GM12874 (cell line): ENCODE data around the gene PRELID3B.

Source experiments
- TF ChIP-seq, protein P1 (sequence below): IDR thresholded peaks from 2 replicates; pipeline ENCODE4 v1.5.1; 2011; ENCODE audit warnings: low read depth, mild to moderate bottlenecking, control low read depth, low read length, moderate library complexity; ENCODE audit not compliant: insufficient read depth

The PRELID3B gene

DNA sequence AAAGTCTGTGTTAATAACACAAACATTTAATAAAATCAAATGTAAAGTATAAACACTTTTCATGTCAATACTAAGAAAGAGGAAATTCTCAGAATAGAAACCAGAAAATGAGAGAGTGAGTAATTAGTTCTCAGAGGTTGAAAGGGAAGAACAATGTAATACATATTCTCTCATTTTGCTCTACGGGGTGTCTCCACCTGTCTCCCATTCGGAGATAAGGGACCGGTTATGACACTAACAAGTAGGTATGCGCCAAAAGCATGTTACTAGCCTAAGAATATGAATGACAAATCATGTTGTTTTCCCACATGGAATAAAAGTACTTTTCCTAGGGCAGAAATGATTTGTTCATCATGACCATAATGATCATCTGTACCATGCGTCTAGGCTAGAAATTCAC, 35.6 kb upstream of the PRELID3B start:
- TF ChIP-seq, protein P1, sequence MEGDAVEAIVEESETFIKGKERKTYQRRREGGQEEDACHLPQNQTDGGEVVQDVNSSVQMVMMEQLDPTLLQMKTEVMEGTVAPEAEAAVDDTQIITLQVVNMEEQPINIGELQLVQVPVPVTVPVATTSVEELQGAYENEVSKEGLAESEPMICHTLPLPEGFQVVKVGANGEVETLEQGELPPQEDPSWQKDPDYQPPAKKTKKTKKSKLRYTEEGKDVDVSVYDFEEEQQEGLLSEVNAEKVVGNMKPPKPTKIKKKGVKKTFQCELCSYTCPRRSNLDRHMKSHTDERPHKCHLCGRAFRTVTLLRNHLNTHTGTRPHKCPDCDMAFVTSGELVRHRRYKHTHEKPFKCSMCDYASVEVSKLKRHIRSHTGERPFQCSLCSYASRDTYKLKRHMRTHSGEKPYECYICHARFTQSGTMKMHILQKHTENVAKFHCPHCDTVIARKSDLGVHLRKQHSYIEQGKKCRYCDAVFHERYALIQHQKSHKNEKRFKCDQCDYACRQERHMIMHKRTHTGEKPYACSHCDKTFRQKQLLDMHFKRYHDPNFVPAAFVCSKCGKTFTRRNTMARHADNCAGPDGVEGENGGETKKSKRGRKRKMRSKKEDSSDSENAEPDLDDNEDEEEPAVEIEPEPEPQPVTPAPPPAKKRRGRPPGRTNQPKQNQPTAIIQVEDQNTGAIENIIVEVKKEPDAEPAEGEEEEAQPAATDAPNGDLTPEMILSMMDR, result no peak

DNA sequence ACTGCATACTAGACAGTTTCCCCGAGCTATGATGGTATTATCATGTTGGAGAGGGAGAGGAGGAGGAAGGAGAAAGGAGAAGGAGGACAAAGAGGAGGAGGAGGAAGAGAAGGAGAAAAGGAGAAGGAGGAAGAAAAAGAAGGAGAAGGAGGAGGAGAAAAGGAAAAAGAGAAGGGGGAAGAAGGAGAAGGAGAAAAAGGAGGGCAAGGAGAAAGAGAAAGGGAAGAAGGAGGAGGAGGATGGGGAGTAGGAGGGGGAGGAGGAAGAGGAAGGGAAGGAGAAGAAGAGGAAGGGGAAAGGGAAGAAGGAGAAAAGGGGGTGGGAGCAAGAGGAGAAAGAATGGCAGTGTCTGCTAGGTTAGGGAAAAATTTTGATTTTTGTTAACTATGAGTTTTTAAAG, 35.1 kb upstream of the PRELID3B start:
- TF ChIP-seq, protein P1, result no peak

DNA sequence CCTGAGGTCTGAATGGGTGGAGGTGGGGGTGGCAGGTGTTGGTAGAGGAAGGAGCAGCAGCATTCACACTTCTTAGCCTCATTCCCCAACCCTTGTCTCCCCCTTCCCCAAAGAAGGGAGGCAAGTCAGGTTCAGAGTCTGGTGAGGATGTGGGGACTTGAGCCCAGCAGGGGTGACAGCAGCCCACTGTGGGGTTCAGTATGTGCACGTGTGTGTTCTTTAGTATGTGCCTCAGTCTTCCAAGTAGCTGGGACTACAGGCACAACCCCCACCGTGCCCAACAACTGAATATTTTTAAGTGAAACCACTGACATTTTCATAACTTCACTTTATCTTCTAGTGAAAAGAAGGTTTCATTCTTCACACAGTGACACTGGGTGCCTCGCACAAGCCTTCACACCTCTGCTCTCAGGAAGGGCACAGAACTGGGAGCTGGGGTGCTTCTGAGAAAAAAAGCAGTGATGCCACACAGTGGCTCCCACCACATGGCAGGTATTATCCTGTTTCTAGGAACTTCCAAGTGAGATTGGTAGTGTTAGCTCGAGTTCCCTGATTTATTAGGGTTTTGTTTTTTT, 33.4 kb upstream of the PRELID3B start:
- TF ChIP-seq, protein P1, result no peak

DNA sequence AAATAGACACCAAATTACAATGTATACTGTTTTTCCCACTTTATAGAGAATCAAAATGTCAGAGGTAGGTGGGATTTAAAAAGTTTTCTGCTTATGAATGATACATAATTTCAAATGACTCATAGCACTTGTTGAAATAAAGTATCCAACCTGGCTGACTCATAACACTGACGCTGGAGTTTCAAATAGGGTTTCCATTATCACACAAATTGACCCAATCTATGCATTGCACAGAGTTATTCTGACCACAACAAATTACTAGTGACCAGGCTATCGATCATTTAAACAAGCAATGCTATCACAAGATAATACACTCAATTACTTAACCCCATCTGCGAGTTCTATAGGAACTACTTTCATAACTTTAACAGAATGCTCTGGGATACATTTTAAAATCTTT, 31.9 kb upstream of the PRELID3B start:
- TF ChIP-seq, protein P1, result no peak

DNA sequence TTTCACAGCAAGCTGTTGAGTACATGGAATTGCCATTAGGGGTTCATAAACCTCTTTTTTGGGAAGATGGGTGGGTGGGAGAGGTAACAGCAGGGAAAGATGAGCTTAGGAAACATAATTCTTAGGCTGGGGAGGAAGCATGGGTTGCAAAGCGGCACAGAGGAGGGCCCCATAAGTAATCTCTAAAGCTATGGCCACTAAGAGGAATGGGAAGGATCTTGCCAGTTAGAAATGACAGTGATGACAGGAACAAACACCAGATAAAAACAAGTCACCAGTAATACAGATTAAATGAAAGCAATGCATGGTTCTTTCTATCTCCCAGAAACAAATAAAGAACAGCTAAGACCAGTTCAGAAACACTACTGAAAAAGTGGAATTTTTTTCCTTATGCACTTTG, 31.0 kb upstream of the PRELID3B start:
- TF ChIP-seq, protein P1, result no peak

DNA sequence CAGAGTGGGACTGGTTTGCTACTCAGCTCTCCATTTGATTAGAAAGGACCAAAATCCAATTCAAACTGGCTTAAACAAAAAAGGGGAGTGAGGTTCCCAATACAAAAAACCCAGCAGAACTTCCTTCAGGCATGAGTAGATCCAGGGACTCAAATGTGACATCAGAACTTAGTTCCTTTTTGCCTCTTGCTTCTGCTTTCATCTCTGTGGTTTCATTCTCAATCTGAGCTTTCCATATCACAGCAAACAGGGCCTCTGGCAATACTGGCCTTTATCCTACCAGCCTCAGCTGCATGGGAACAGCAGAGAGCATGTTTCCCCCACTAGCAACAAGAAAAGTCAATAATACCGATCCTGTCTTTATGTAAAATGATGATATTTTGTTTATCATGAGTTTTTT, 28.6 kb upstream of the PRELID3B start:
- TF ChIP-seq, protein P1, result no peak

DNA sequence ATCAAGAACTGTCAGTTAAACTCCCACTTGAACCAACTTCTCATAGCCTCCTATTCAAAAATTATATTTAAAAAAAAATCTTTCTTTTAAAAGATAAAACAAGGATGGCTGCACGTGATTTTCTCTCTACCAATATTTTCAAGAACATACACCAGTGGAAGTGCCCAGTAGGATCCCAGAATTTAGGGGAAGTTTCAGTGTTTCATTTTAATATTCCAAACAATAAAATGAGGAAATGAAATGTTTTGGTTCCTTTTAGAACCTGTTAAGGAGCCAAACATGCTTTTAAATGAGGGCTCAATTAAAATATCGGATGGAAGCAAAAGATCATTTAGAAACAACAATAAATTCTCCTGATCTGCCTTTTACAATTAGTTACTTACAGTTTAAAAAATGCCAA, 26.4 kb upstream of the PRELID3B start:
- TF ChIP-seq, protein P1, result no peak
